HG03159 (cell line): ENCODE measurements around the gene ZFP36.
A peak's percentile ranks its signal among the peaks of the same experiment; 100 is the strongest.

ENCODE experiments used
- ATAC-seq: cut with Tn5 transposase; IDR thresholded peaks from one replicate; pipeline ENCODE4 v1.9.1; 2021; ENCODE audit warnings: mild to moderate bottlenecking, moderate library complexity; ENCODE audit not compliant: unreplicated experiment

The ZFP36 gene

DNA sequence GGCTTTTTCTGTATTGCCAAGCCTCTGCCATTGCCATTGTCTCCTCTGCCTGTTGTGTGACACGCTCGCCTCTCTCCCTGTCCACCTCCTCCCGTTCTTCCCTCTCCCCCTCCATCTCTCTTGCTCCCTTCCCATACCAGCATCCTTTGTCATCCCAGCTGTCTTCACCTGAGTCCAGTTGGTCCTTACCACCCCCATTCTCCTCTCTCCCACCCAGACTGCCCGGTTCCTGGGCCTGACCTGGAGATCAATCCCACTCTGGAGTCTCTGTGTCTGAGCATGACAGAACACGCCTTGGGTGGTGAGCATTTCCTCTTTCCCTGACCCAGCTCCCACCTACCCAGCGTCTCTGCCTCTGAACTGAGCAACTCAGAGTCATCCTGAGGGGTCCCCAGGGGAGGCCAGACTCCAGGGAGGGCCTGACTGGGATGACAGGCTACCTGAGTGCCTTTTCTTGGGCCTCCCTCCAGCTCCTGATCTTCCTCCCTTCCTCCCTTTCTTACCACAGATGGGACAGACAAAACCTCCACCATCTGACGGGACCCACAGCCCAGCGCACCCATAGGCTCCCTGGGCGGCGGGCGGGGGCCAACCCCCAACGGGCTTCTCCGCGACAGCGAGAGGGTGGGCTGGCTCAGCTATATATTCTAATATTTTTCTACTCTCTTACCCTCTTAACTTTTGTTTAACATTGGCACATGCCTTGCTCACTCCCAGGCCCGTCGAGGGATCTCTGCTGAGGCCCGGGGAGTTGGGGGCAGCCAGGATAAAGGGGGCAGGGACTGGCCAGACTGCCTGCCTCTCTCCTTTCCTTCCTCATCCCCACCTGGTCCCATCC, 23.4 kb upstream of the ZFP36 start:
- ATAC-seq = no peak

DNA sequence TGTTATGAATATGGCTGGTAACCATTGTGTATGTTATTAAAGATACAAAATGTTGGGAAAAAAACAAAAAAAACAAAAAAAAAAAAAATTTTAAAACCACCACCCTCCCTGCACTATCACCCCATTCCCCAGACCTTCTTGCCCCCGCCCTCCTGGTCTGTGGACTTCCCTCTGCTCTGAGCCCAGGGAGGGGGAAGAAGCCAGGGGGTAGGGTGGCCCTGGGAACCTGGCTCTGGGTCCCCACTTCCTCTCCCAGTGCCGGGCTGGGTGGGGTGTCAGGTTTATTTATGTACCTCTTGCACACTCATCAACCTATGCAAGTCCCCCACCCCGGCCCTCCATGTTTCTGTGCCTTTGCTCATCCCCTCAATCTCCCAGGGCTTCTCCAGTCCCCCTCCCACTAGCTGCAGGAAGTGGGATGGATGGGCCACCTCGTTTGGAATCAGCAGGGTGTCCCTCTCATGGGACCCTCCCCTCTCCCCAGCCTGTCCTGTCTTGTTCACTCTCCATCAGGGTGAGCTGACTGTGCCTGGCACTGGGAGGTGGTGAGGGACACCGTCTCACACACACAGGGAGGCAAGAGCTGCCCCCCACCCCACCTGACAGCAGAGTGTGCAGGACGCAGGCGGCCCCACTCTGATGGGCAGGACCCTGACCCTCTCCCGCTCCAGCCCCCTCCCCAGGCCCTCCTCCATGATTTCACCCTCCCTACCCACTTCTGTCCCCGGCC, 21.6 kb upstream of the ZFP36 start:
- ATAC-seq = no peak

DNA sequence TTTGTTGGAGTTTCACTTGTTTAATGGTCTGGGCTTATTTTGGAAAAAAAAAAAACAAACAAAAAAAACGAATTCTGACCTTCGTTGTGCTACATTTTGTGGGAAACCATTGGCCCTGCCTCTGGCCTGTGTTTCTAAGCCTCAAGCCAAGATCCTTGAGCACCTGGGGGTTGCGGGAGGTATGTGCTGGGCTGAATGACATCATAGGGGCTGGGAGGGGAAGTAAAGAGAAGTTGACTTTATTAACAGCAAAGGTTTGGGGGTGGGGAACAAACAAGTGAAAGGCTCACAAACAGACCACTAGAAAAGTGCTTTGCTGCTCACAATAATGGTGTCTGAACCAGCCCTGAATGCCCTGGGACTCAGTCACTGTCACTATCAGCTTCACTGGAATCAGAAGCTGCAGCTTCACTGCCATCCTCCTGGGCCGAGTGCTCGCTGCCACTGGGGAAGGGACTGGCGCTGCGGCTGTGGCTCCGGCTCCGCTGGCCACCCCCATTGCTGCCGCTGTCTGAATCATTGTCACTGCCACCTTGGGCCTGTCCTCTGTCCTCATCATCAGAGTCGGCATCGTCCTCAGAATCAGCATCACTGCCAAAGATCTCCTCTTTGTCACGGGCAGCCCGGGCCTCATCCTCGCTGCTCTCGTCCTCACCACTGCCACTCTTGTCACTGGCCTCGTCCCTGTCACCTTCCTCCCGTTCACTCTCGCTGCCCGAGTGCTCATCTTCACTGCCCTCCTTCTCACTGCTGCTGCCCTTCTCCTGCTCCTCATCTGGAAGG, 20.8 kb upstream of the ZFP36 start:
- ATAC-seq = no peak

GRCh38 chr19:39386557-39386956, 20.1 kb upstream of the ZFP36 start:
- no peak for ATAC-seq

GRCh38 chr19:39388657-39389056, 18.0 kb upstream of the ZFP36 start:
- no peak for ATAC-seq

DNA sequence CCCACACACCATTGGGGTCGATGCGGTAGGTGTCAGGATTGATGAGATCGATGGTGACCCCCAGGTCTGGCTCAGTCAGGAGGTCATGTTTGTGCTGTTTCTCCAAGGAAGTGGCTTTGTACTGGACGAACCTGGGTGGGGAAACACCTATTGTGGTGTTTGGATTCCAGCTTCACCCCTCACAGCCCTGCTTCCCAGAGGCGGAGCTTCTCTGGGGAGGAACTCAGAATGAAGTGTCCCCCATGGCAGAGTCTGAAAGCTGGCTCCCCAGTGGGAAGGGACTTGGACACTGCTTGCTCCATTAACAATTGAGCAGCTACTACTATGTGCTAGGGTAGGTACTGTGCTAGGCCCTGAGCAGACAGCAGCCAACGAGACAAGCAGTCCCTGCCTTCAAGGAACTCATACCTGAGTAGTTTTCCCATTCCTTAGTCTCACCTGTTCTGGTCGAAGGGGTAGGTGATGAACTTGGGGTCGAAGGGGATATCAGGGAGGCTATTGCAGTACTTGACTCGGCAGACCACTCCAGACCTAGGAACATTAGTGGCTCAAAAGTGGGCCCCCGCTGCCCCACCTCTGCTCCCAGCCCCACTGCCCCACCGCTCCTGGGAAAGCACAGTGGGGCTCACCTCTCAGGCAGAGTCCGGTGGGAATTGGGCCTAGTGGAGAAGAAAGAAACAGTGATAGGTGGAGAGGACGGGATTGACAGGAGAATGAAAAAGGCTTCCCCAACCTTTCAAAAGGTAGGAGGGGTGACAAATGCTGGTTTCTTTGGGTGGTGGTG, 16.8 kb upstream of the ZFP36 start:
- ATAC-seq = no peak

DNA sequence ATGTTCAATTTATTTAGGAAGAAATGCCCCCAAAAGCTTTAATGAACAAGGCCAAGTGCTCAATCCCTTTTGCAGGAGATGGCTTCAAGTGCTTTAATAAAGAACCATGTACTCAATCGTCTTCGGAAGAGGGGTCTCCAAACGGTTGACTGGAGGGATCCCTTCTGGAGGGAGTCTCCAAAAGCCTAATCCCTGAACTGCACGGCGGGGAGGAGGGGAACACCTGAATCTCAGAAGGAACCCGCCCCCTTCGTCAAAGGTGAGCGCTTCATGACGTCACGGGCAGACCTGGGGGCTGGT, 16.2 kb upstream of the ZFP36 start:
- ATAC-seq = no peak

DNA sequence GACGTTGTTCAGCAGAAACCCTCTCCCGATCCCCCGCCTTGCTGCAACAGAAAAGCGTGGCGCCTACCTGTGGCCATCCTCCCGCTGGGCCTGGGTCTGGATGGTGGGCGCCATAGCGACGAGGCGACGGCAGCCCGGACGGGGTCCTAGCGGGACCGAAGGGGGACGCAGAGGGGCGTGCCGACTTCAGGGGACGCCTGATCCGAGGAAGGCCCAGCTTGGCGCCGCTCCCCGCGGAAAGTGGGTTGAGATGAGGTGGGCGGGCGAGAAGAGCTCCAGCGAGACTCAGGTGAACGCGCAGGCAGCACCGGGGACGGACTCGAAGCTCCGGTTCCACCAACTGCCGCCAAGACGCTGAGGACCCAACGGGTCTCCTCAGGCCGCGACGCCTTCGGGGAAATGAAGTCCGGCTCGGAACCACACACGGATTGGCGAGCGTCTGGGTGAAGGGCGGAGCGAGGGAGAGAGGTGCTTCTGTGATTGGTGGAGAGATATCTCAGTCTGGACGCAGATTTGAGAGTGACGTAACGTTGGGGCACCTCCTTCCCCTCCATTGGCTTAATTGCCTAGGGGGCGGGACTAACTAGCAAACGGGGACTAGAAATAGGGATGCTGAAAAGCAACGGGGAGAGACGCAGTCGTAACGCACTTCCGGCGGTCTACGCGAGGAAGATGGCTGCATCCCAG, 15.8 kb upstream of the ZFP36 start, which contains the start of the genes MED29 and PAF1:
Gene MED29, plus strand, starts transcription at position 628 of the 687 bp plus-strand sequence. Its CDS starts 45 bp downstream, at position 673.
Gene PAF1, minus strand, starts transcription at position 356 of the 687 bp plus-strand sequence. Its CDS starts 242 bp downstream, at position 114.
- peak; percentile 89 for ATAC-seq

DNA sequence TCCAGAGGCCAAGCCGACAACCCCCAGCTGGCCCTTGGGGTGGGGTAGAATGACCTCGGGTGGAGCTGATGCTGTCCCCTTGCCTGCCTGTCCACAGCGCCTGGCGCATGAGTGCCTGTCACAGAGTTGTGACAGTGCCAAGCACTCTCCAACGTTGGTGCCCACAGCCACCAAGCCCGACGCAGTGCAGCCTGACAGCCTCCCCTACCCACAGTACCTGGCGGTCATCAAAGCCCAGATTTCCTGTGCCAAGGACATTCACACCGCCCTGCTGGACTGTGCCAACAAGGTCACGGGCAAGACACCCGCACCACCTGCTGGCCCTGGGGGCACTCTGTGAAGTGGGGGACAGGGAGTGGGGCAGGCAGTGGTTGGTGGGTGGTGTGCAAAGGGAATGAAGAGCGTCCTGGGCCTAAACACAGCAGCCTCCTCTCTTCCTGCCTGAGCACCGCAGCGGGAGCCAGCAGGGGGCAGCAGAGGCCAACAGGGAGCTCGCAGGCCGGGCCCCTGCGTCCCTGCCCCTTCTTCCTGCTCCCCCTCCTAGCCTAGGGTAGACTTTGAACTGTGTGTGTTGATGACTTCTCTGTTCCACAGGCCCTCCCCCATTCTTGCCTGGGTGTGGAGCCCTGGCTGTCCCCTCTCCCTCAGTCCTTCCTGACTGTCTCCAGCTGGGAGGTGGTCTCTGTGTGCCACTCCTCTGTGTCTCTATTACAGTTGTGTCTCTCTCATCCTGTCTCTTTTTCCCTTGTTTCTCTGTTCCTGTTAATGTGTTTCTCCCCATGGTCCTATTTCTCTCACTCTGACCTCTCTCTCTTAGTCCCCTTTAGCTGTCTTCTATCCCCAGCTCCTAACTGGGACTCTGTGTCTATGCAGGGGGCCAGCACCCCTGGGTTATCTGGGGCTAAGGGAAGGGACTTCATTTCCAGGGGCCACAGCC, 9.0 kb upstream of the ZFP36 start:
- no peak for ATAC-seq

- ATAC-seq = no peak
Observed at GRCh38 chr19:39398297-39398864, 8.3 kb upstream of the ZFP36 start.

DNA sequence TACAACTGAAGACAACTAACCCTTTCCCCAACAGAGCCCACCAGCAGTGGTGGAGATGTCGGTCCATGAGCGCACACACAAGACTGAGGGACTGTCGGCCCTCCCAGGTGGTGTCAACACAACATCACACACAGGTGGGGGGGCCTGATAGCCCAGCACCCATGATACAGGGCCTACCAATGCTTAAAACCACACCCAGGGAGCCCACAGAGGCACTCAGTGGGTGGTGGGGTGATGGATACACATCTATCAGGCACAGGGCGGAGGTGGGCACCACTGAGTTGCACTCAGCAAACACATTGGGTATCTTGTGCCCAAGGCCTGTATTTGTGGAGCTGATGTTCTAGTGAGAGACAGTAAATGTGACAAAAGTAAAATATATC, 7.0 kb upstream of the ZFP36 start:
- ATAC-seq = no peak

DNA sequence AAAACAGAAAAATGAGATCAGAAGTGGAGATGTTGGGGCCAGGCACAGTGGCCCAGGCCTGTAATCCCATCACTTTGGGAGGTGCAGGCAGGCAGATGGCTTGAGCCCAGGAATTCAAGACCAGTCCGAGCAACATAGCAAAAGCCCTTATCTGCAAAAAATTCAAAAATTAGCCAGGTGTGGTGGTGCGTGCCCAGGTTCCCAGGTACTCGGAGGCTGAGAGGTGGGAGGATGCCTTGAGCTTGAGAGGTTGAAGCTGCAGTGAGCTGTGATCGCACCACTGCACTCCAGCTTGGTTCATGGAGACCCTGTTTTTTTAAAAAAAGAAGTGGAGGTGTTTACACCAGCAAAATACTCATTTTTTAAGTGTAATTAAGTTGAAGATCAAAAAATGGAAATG, 6.6 kb upstream of the ZFP36 start:
- no peak for ATAC-seq

DNA sequence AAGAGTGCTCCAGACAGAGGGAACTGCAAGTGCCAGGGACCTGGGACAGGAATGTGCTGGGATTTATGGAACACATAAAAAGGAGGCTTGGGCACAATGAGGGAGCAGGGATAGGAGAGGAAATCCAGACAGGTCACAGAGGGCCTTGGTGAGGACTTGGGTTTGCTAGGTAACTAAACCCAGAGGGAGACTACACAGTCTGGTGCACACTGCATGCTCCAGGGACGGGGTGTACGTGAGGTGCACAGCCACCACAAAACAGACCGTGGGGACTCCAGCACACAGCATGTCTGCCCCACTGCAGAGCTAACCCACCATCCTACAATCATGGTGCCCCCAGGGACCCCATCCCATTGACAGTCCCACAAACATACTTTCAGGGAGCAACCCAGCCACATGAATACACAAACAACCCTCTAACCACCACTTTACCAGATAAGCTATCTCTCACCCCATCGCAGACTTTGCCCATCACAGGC, 5.5 kb upstream of the ZFP36 start:
- ATAC-seq = no peak

GRCh38 chr19:39401549-39402345, 4.9 kb upstream of the ZFP36 start:
- no peak for ATAC-seq

DNA sequence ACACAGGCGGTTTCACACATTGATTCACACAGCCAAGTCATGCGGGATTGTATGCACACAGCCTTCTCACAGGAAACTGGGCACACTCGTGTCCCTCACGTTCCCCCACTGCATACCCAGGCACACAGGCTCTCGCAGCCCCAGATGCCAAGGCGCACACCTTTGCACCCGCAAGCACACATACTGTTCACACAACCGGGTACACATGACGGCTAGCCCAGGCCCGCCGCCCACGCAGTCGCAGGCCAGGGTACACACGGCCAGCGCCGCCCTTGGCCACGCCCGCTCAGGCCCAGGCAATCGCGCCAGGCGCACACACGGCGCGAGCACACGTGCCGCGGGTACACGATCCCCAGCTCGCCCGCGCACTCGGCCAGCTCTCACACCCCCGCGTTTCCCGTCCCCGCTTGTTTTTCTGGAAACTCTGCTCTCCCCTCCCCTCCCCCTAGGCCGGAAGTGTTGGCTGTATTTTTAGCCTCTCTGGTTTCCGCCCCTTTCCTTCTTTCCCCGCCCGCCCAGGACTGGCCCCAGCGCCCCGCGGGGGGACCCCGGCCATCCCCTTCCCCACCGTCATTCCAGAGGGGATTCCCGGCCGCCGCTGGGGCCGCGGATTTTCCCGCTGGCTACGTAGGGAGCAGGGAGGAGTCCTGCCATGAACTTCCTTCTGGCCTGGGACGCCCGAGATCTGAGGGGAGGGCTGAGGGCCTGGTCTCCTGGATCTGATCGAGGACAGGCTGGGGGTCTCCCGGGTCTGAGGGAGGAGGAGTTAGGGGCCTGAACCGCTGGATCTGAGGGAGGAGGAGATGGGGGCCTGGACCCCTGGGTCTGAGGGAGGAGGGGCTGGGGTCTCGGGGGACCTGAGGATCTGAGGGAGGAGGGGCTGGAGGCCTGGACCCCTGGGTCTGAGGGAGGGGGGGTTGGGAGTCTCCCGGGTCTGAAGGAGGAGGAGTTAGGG, 4.0 kb upstream of the ZFP36 start:
- no peak for ATAC-seq
